Gastroesophageal sphincter (tissue), 4 donors: ENCODE results near the gene INTS6L. TPM values are rescaled to one million over a fixed set of nuclear protein-coding genes. Genes with fewer than 3 reads are reported as not detected.
A peak's percentile ranks its signal among the peaks of the same experiment; 100 is the strongest.

Experiments
- ATAC-seq: fragments of 150-250 bp; one replicate; pipeline ENCODE4 v1.9.1; 2016; ENCODE audit warnings: mild to moderate bottlenecking, moderate library complexity
- H3K27ac ChIP-seq, 4 donors: fragments of 200-600 bp; sonication (generic) in 3 of 4; 1 replicate in 3 of 4; 2 replicates in 1 of 4; pipeline ENCODE4 v1.5.1; 2016 to 2019
- H3K27me3 ChIP-seq: fragments of 200-600 bp; sonication (generic); one replicate; pipeline ENCODE4 v1.5.1; 2019
- H3K36me3 ChIP-seq, 2 donors: fragments of 200-600 bp; sonication (generic); one replicate each; pipeline ENCODE4 v1.5.1; 2019; ENCODE audit warnings: control low read depth in 1 of 2
- H3K4me1 ChIP-seq, 3 donors: fragments of 200-600 bp; sonication (generic); 1 replicate in 2 of 3; 2 replicates in 1 of 3; pipeline ENCODE4 v1.5.1; 2016 to 2019; ENCODE audit warnings: control low read depth in 2 of 3
- H3K4me3 ChIP-seq, 2 donors: fragments of 200-600 bp; sonication (generic); one replicate each; pipeline ENCODE4 v1.5.1; 2019; ENCODE audit warnings: mild to moderate bottlenecking in 1 of 2, moderate library complexity in 1 of 2
- H3K9me3 ChIP-seq, 3 donors: fragments of 200-600 bp; sonication (generic); one replicate each; pipeline ENCODE4 v1.5.1; 2017 to 2019; ENCODE audit warnings: control low read depth in 2 of 3
- CTCF ChIP-seq, 4 experiments: fragments of 200-600 bp in 2 of 4; fragments of 450-650 bp in 2 of 4; sonication (generic) in 1 of 4; IDR thresholded peaks; one replicate each; pipeline ENCODE4 v1.5.1; 2017 to 2019; ENCODE audit warnings: antibody characterized with exemption in 4 of 4, mild to moderate bottlenecking in 2 of 4, moderate library complexity in 2 of 4
- EP300 ChIP-seq: sonication (generic); formaldehyde crosslinking; IDR thresholded peaks from one replicate; pipeline ENCODE4 v1.6.1; 2017; ENCODE audit warnings: antibody characterized with exemption, mild to moderate bottlenecking
- POLR2A ChIP-seq, 2 donors: fragments of 450-650 bp; IDR thresholded peaks; one replicate each; pipeline ENCODE4 v1.6.1; 2017; ENCODE audit warnings: antibody characterized with exemption in 2 of 2, mild to moderate bottlenecking in 2 of 2, moderate library complexity in 1 of 2
- POLR2AphosphoS5 ChIP-seq: sonication (generic); formaldehyde crosslinking; IDR thresholded peaks from one replicate; pipeline ENCODE4 v1.6.1; 2017; ENCODE audit warnings: antibody characterized with exemption
- WGBS, 2 donors: methylation state at CpG; one replicate each; pipeline ENCODE4 v1.1.5; 2018; ENCODE audit warnings: low coverage in 1 of 2; 5-methylcytosine and 5-hydroxymethylcytosine counted together
- total RNA-seq, 4 donors: library from RNA; depleted of rRNA; stranded (reverse); fragments of >200 nt; gene quantifications; one replicate each; pipeline ENCODE4 v1.1.0, GENCODE V29; 2016

The INTS6L gene
- total RNA-seq, 4 donors from 2014 or later: 7.6 to 18.4 (median 10.3) TPM

GRCh38 chrX:135513130-135513515 is 7.3 kb upstream of the INTS6L start:
- Histone ChIP-seq H3K27ac (no peak overlapping the region), H3K4me3 (no peak overlapping the region), H3K4me1 (no peaks in the 10 kb centered on the region), H3K27me3 (no peaks in the 10 kb centered on the region), H3K9me3 (no peaks in the 10 kb centered on the region), H3K36me3 (no peaks in the 10 kb centered on the region)
- TF ChIP-seq POLR2AphosphoS5: no peak
- ATAC-seq: no peak
- 73 to 75% methylated on average over 2 to 3 of the region's 5 CpGs for WGBS, 2 donors

GRCh38 chrX:135516376-135516775 is 4.1 kb upstream of the INTS6L start:
- no peaks in the 10 kb centered on the region for H3K27me3 ChIP-seq
- TF ChIP-seq EP300: no peak
- no peak for TF ChIP-seq POLR2A (IDR thresholded peaks at IDR 0.05)
- TF ChIP-seq POLR2AphosphoS5: no peak
- TF ChIP-seq CTCF (IDR thresholded peaks at IDR 0.05): no peak
- WGBS, 2 donors: 38% methylated on average over 1 of the region's 1 CpG; no CpG with 5 or more reads in 1 of the 2 donors
- H3K36me3 ChIP-seq: no peaks in the 10 kb centered on the region
- H3K4me1 ChIP-seq: peaks cover 0 to 8% (median 0%) of the 10 kb centered on the region in 3 donors
- H3K4me3 ChIP-seq: no peak overlapping the region
- H3K27ac ChIP-seq: no peak overlapping the region
- H3K9me3 ChIP-seq: no peaks in the 10 kb centered on the region
- no peak for ATAC-seq

- H3K27ac ChIP-seq: no peak overlapping the region
- H3K4me3 ChIP-seq: no peak overlapping the region
- H3K9me3 ChIP-seq: no peaks in the 10 kb centered on the region
- peaks cover 0 to 12% (median 0%) of the 10 kb centered on the region in 3 donors for H3K4me1 ChIP-seq
- H3K27me3 ChIP-seq: no peaks in the 10 kb centered on the region
- H3K36me3 ChIP-seq: no peaks in the 10 kb centered on the region
- no peak for TF ChIP-seq EP300
- TF ChIP-seq CTCF (IDR thresholded peaks at IDR 0.05): no peak
- no peak for TF ChIP-seq POLR2AphosphoS5
- TF ChIP-seq POLR2A (IDR thresholded peaks at IDR 0.05): no peak
- no peak for ATAC-seq
- 78% methylated on average over 1 of the region's 1 CpG; no CpG with 5 or more reads in 1 of the 2 donors for WGBS, 2 donors
Observed at GRCh38 chrX:135518161-135518560, 2.3 kb upstream of the INTS6L start.

GRCh38 chrX:135520022-135520552 is 373 bp upstream of the INTS6L start:
- Histone ChIP-seq H3K36me3 (no peaks in the 10 kb centered on the region), H3K9me3 (no peaks in the 10 kb centered on the region), H3K4me3 (peak overlapping the region; percentile 74 to 76), H3K27me3 (no peaks in the 10 kb centered on the region), H3K4me1 (peaks cover 0 to 12% (median 0%) of the 10 kb centered on the region in 3 donors), H3K27ac (peak overlapping the region; percentile 93 to 98 (median 96))
- ATAC-seq: peak; percentile 1
- TF ChIP-seq POLR2AphosphoS5 (no peak), EP300 (no peak), CTCF (IDR thresholded peaks at IDR 0.05) (no peak), POLR2A (IDR thresholded peaks at IDR 0.05) (no peak)
- WGBS, 2 donors: 0 to 47% methylated on average over 8 to 9 of the region's 12 CpGs

- H3K27ac ChIP-seq: peak overlapping the region; percentile 93 to 98 (median 96)
- H3K27me3 ChIP-seq: no peaks in the 10 kb centered on the region
- TF ChIP-seq POLR2A (IDR thresholded peaks at IDR 0.05) (peak; percentile 45 to 53), POLR2AphosphoS5 (peak; percentile 71), EP300 (no peak), CTCF (IDR thresholded peaks at IDR 0.05) (peak in 1 of 4 experiments; percentile 10)
- peak; percentile 92 for ATAC-seq
- 40% methylated on average over 1 of the region's 73 CpGs; no CpG with 5 or more reads in 1 of the 2 donors for WGBS, 2 donors
- H3K36me3 ChIP-seq: no peaks in the 10 kb centered on the region
- H3K4me1 ChIP-seq: peaks cover 0 to 12% (median 0%) of the 10 kb centered on the region in 3 donors
- peak overlapping the region; percentile 76 to 86 for H3K4me3 ChIP-seq
- H3K9me3 ChIP-seq: no peaks in the 10 kb centered on the region
Observed at GRCh38 chrX:135521405-135522131, 1.1 kb downstream of the INTS6L start.
